NCI-H748 (cell line): ENCODE measurements around the gene DNASE1L2.

ENCODE experiments used
- DNase-seq: peaks from one replicate; lab custom pipeline; 2025; ENCODE audit not compliant: unreplicated experiment; lab: John Stamatoyannopoulos, UW

Gene DNASE1L2

DNA sequence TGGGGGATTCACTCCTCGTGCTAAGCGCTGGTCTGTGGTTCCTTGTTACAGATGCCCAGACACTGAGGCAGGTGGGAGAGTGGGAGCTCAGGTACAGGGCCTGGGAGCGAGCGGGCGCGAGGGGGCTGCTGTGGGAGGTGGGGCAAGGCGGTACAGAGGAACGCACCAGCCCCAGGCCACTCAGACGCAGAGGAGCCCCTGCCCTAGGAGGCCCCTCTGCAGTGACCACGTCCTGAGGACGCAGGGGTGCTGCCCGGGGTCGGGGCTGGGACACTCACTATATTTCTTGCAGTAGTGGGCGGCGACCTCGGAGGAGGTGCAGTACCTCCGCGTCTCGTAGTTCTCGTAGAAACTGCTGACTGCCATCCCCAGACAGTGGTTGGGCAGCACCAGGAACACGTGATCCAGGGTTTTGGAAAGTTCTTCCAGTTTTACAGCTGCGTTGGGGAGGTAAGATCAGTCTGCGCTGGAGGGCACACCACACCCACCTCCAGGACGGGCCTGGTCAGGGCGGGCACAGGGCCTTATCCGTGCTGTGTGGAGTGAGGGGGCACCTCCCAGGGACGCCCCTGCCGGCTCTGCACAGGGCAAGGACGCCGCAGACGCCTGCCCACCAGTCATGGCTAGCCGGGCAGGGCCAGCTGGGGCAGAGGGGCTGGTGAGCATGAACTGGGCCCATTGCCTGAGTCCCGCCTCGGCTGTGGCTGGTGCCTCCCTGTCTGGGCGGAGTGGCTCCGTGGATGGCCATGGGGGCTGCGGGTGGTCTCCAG lies 47.9 kb downstream of the DNASE1L2 start:
- no peak for DNase-seq

DNA sequence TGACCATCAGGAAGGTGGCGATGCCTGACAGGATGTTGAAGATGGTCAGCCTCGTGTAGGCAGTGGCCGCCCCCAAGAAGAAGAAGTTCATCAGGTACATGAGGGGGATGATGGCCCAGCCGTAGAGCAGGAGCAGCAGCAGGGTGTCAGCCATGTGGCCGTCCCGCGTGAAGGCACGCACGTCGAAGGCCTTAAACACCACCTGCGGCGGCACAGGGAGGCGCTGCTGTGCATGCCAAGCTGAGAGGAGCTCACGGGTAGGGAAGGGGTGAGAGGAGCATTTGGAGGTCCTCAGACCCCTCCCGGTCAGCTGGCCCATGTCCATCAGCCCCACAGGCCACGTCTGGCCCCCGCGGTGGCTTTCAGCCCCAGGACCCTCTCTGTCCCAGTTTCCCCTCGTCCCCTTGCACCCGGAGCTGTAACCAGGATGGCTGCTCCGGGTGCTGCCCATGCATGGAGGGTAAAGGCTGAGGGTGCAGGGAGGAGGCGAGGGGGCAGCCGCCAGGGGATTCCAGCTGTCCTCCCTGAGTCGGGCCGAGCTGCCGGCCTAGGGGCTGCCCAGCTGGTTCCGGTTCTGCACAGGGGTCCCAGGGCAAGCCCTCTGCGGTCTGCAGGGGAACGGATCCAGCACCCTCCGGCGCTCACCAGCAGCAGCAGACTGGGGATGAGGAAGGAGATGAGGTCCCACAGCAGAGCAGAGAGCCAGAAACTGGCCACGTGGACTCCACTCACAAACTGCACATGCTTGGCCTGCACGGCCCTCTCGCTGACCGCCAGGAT lies 48.7 kb downstream of the DNASE1L2 start:
- DNase-seq: no peak

DNA sequence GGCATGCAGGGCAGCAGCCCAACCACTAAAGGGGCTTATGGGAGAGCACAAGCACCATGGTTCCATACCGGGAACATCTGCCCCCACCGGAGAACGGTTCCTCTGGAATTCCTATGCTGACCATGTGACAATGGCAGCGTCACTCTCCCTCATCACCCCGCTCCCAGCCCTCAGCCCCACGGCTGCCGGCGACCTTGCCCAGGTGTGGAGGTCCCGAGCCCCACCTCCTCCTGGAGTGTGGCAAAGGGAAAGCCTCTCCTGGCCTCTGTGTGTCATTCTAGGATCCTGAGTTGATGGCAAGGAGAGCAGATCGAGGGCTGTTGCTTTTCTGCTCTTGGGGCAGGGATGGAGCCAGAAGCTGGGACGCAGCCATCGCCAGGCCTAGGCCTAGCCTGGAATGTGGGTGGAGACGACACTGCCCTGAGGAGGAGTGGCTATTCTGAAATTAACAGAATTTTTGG lies 49.5 kb downstream of the DNASE1L2 start:
- DNase-seq: no peak

DNA sequence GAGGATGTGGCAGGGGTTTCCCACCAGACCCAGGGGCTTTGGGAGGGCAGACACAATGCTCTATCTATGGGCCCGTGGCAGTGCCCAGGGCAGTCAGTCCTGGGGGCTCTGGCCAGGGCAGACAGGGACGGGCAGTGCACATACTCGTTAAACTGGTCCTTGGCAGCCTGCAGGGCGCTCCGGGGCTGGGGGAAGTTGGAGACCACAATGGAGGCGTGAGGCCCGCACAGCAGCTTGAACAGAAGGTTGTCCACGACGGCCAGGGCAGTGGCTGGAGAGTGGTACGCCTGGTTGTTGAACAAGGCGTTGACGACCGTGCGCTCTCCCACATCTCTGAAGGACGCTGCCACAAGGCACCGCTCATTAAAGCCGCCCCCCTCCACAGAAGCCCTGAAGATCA lies 50.3 kb downstream of the DNASE1L2 start:
- DNase-seq: no peak

DNA sequence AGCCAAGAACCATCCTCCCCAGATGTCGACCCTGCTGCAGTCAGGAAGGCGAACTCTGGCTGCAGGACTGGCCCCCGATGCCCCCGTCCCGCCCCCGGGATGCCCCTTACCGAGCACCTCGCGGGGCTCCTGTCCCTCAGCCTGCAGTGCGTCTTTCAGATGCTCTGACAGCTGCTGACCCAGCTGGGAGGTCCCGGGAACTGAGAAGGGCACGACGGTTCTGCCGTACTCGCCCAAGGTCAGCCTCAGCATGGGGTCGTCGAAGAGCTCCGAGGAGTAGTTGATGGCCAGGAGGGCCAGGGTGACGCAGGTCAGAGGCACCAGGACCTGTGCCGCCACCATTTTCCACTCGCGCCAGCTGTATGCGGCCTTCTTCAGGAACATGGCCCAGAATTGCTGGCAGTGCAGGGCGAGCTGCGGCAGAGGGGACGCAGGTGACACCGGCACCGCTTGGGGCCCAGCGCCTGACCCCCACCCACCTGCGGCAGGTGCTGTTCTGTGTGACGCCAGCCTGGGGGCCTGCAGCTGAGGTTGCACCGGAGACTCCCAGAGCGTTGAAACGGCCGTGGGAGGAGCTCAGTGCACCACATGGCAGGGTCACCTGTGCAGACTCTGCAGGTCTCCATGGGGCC lies 51.8 kb downstream of the DNASE1L2 start:
- no peak for DNase-seq
